Stimulated activated naive CD8-positive, alpha-beta T cell treated with anti-CD3 and anti-CD28 coated beads, Interleukin-15, amount 100 ng/mL, for 72 hours (primary cell): Measurements from ENCODE around the gene PJVK.
A peak's percentile ranks its signal among the peaks of the same experiment; 100 is the strongest.

Experiments used
- ATAC-seq: fragments of 150-1000 bp; cut with Tn5 transposase; 2 replicates; pipeline ENCODE4 v1.10.0; 2021; ENCODE audit warnings: mild to moderate bottlenecking, moderate library complexity
- DNase-seq, 2 donors: peaks; one replicate each; pipeline ENCODE4 v3.0.0; 2021 to 2022
- H3K27ac Mint-ChIP-seq, 2 donors: one replicate each; pipeline ENCODE4 v1.8.0; 2022; ENCODE audit warnings: mild to moderate bottlenecking in 2 of 2, mixed read lengths in 2 of 2, moderate library complexity in 2 of 2
- H3K27me3 Mint-ChIP-seq: one replicate; pipeline ENCODE4 v1.8.0; 2022; ENCODE audit warnings: mixed read lengths
- H3K4me1 Mint-ChIP-seq: one replicate; pipeline ENCODE4 v1.8.0; 2022; ENCODE audit warnings: mild to moderate bottlenecking, mixed read lengths
- H3K4me3 Mint-ChIP-seq, 2 donors: one replicate each; pipeline ENCODE4 v1.8.0; 2022; ENCODE audit warnings: mild to moderate bottlenecking in 2 of 2, mixed read lengths in 2 of 2, moderate library complexity in 1 of 2
- H3K9me3 Mint-ChIP-seq, 2 donors: one replicate each; pipeline ENCODE4 v1.8.0; 2022; ENCODE audit warnings: mixed read lengths in 2 of 2

Gene PJVK

GRCh38 chr2:178485356-178485755, 34.2 kb downstream of the PJVK start:
- Mint-ChIP-seq H3K4me3 (no peak overlapping the region), H3K9me3 (no peaks in the 10 kb centered on the region), H3K4me1 (peaks cover 41% of the 10 kb centered on the region), H3K27me3 (no peaks in the 10 kb centered on the region), H3K27ac (no peak overlapping the region)
- no peak for DNase-seq
- no peak for ATAC-seq

- Mint-ChIP-seq H3K4me3 (no peak overlapping the region), H3K27me3 (no peaks in the 10 kb centered on the region), H3K27ac (no peak overlapping the region), H3K9me3 (no peaks in the 10 kb centered on the region), H3K4me1 (peaks cover 21% of the 10 kb centered on the region)
- ATAC-seq: no peak
- no peak for DNase-seq
Measured at GRCh38 chr2:178491612-178492011, 40.4 kb downstream of the PJVK start.

- Mint-ChIP-seq H3K4me1 (peaks cover 5% of the 10 kb centered on the region), H3K4me3 (no peak overlapping the region), H3K27me3 (no peaks in the 10 kb centered on the region), H3K9me3 (no peaks in the 10 kb centered on the region), H3K27ac (peak overlapping the region in 1 of 2 donors; percentile 26)
- DNase-seq: no peak
- no peak for ATAC-seq
Measured at GRCh38 chr2:178496049-178496448, 44.9 kb downstream of the PJVK start.

DNA sequence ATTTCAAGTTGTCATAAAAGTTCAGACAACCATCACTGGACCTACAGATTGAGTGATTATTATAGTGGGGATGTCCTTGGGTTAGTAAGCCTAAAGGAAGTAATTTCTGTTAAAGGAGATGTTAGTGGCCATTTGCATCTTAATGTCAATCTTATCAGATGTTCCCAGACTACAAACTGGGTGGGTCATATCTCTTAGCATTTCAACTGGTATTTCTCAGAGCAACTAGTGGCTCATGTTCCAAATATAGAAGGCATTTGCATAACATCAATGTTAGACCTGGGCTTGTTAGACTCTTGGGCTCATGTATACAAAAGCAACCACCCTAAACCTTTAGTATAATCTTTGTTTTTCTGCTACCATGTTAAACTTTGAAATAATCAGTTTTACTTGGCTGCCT, 47.0 kb downstream of the PJVK start:
- no peaks in the 10 kb centered on the region for H3K27me3 Mint-ChIP-seq
- H3K27ac Mint-ChIP-seq: no peak overlapping the region
- H3K9me3 Mint-ChIP-seq: no peaks in the 10 kb centered on the region
- ATAC-seq (no peak), DNase-seq (no peak)
- H3K4me1 Mint-ChIP-seq: no peaks in the 10 kb centered on the region
- H3K4me3 Mint-ChIP-seq: no peak overlapping the region

- H3K4me3 Mint-ChIP-seq: no peak overlapping the region
- H3K27ac Mint-ChIP-seq: peak overlapping the region in 1 of 2 donors; percentile 13
- no peaks in the 10 kb centered on the region for H3K4me1 Mint-ChIP-seq
- ATAC-seq (no peak), DNase-seq (no peak)
- no peaks in the 10 kb centered on the region for H3K9me3 Mint-ChIP-seq
- H3K27me3 Mint-ChIP-seq: no peaks in the 10 kb centered on the region
Measured at GRCh38 chr2:178499640-178500039, 48.5 kb downstream of the PJVK start.

DNA sequence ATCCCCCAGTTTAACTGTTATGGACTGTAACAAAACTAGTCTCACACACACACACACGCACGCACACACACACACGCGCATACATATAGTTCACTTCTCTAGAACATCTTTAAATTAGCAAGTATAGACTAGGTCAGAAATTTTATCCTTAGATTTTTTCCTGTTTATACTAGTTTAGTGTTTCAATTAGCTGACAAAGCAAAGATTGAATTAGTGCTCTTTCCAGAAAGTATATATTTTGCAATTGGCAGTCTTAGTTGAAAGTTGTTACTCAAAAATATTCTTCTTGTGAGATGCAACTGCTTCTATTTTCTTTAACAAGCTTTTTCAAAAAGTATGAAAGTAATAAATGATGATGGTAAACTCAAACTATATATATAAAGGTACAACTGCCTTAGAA, 51.6 kb downstream of the PJVK start:
- H3K9me3 Mint-ChIP-seq: no peaks in the 10 kb centered on the region
- H3K4me1 Mint-ChIP-seq: peaks cover 9% of the 10 kb centered on the region
- H3K27me3 Mint-ChIP-seq: no peaks in the 10 kb centered on the region
- DNase-seq (no peak), ATAC-seq (no peak)
- no peak overlapping the region for H3K27ac Mint-ChIP-seq
- no peak overlapping the region for H3K4me3 Mint-ChIP-seq

DNA sequence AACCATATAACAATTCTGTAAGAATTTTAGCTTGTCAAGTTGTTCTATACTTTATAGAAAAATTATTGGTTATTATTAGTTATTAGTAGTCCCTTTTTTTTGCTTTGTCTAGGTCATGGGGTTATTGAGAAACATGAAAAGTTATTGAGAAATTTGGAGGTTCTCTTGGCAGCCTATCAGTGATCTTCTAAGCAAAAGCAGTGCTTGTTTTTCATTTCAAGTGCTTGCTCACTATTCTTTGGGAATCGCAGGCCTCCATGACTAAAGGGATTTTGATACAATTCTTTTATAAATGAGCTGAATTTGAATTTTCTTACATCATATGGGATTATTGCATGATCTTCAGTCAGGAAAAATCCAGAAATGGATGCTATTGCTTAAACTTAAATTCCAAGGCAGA, 54.9 kb downstream of the PJVK start:
- no peak overlapping the region for H3K27ac Mint-ChIP-seq
- H3K27me3 Mint-ChIP-seq: no peaks in the 10 kb centered on the region
- ATAC-seq (no peak), DNase-seq (no peak)
- H3K4me1 Mint-ChIP-seq: peaks cover 17% of the 10 kb centered on the region
- no peaks in the 10 kb centered on the region for H3K9me3 Mint-ChIP-seq
- H3K4me3 Mint-ChIP-seq: no peak overlapping the region

- H3K27me3 Mint-ChIP-seq: no peaks in the 10 kb centered on the region
- peaks cover 17% of the 10 kb centered on the region for H3K4me1 Mint-ChIP-seq
- H3K27ac Mint-ChIP-seq: peak overlapping the region in 1 of 2 donors; percentile 33
- ATAC-seq (no peak), DNase-seq (no peak)
- H3K4me3 Mint-ChIP-seq: no peak overlapping the region
- no peaks in the 10 kb centered on the region for H3K9me3 Mint-ChIP-seq
Measured at GRCh38 chr2:178506524-178506923, 55.3 kb downstream of the PJVK start.

GRCh38 chr2:178506949-178507348, 55.8 kb downstream of the PJVK start:
- ATAC-seq (no peak), DNase-seq (no peak)
- Mint-ChIP-seq H3K4me3 (no peak overlapping the region), H3K4me1 (peaks cover 17% of the 10 kb centered on the region), H3K27me3 (no peaks in the 10 kb centered on the region), H3K27ac (peak overlapping the region in 1 of 2 donors; percentile 33), H3K9me3 (no peaks in the 10 kb centered on the region)

DNA sequence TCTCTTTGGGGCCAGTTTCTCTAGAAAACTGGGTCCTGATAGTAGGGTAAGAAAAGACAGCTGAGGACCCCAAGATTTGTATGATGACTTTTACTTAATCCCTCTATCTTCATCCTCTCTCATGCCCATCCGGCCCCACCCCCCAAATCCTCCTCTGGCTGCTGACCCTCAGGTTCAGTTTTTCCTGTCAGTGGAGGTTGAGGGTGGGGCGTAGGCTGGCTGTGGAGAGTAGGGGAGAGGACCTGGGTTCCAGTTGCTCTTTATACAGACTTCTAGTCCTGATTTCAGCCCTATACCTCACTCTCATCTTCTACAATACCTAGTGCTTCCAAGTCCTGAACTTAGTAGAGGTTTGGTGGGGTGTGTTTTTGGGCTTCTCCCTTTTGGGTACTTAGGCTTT, 57.5 kb downstream of the PJVK start:
- ATAC-seq: no peak
- no peak overlapping the region for H3K27ac Mint-ChIP-seq
- no peak for DNase-seq
- H3K4me3 Mint-ChIP-seq: no peak overlapping the region
- H3K27me3 Mint-ChIP-seq: no peaks in the 10 kb centered on the region
- no peaks in the 10 kb centered on the region for H3K9me3 Mint-ChIP-seq
- peaks cover 22% of the 10 kb centered on the region for H3K4me1 Mint-ChIP-seq

DNA sequence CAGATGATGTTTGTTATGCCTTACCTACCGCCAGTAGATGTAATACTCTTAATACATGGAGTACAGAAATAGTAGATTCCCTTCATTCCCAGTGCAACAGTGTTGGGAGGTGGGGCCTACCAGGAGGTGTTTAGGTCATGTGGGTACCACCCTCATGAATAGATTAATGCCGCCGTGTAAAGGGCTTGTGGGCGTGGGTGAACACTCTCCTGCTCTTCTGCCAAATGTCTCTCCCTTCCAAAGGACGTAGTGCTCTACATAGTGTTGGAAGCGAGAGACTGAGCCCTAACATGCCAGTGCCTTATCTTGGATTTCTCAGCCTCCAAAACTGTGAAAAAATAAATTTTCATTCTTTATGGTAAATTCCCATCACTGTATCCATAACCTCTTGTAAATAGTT, 59.2 kb downstream of the PJVK start:
- ATAC-seq (no peak), DNase-seq (no peak)
- no peak overlapping the region for H3K4me3 Mint-ChIP-seq
- no peak overlapping the region for H3K27ac Mint-ChIP-seq
- H3K9me3 Mint-ChIP-seq: no peaks in the 10 kb centered on the region
- H3K4me1 Mint-ChIP-seq: peaks cover 37% of the 10 kb centered on the region
- no peaks in the 10 kb centered on the region for H3K27me3 Mint-ChIP-seq
